Cardiac muscle cell (in vitro differentiated cells and primary cell): ENCODE measurements around the gene BOD1. TPM values are rescaled to one million over a fixed set of nuclear protein-coding genes. Genes with fewer than 3 reads are reported as not detected.

Experiments
- DNase-seq, 2 donors: peaks; one replicate each; pipeline versions ENCODE4 v3.0.0 to v3.0.0-alpha.2; 2010 to 2017; ENCODE audit warnings: low read depth in 1 of 2, low spot score in 1 of 2
- H3K27ac ChIP-seq: fragments of 200-600 bp; sonication (generic); 2 replicates; pipeline ENCODE4 v1.5.1; 2016
- H3K27me3 ChIP-seq: fragments of 200-600 bp; sonication (generic); 2 replicates; pipeline ENCODE4 v1.6.0; 2016; ENCODE audit warnings: control low read depth
- H3K36me3 ChIP-seq: fragments of 200-600 bp; sonication (generic); 2 replicates; pipeline ENCODE4 v1.5.1; 2016; ENCODE audit warnings: control low read depth
- H3K4me1 ChIP-seq: fragments of 200-600 bp; sonication (generic); 2 replicates; pipeline ENCODE4 v1.8.1; 2017; ENCODE audit warnings: low read depth, mild to moderate bottlenecking, mixed run types
- H3K4me3 ChIP-seq: fragments of 200-600 bp; sonication (generic); 2 replicates; pipeline ENCODE4 v1.5.1; 2016; ENCODE audit warnings: mild to moderate bottlenecking
- H3K9me3 ChIP-seq: fragments of 200-600 bp; sonication (generic); 2 replicates; pipeline ENCODE4 v1.5.1; 2017; ENCODE audit warnings: low read depth, mild to moderate bottlenecking, control low read depth
- polyA plus RNA-seq: library from polyadenylated mRNA; unstranded; fragments of >200 nt; fragmentation: Nextera tagmentation; extraction: Ambion mirVana; gene quantifications from 2 replicates; pipeline ENCODE4 v1.2.1, GENCODE V29; 2016
- total RNA-seq: library from RNA; depleted of rRNA; stranded (reverse); fragments of >200 nt; gene quantifications from 2 replicates; pipeline ENCODE4 v1.2.3, GENCODE V29; 2016
- TF ChIP-seq, protein P1 (sequence below): IDR thresholded peaks from 2 replicates; pipeline ENCODE4 v1.5.1; 2012; ENCODE audit warnings: low read depth, mild to moderate bottlenecking, low read length

BOD1 gene
- total and polyA plus RNA-seq, 2 experiments from 2014 or later: 80.5 to 94.9 TPM

GRCh38 chr5:173648308-173648866 lies 31.9 kb upstream of the BOD1 start:
- no peak for DNase-seq
- Histone ChIP-seq H3K27ac (no peak overlapping the region), H3K4me1 (peaks cover 11% of the 10 kb centered on the region), H3K27me3 (no peaks in the 10 kb centered on the region), H3K9me3 (no peaks in the 10 kb centered on the region), H3K36me3 (no peaks in the 10 kb centered on the region), H3K4me3 (no peak overlapping the region)
- TF ChIP-seq, protein P1, sequence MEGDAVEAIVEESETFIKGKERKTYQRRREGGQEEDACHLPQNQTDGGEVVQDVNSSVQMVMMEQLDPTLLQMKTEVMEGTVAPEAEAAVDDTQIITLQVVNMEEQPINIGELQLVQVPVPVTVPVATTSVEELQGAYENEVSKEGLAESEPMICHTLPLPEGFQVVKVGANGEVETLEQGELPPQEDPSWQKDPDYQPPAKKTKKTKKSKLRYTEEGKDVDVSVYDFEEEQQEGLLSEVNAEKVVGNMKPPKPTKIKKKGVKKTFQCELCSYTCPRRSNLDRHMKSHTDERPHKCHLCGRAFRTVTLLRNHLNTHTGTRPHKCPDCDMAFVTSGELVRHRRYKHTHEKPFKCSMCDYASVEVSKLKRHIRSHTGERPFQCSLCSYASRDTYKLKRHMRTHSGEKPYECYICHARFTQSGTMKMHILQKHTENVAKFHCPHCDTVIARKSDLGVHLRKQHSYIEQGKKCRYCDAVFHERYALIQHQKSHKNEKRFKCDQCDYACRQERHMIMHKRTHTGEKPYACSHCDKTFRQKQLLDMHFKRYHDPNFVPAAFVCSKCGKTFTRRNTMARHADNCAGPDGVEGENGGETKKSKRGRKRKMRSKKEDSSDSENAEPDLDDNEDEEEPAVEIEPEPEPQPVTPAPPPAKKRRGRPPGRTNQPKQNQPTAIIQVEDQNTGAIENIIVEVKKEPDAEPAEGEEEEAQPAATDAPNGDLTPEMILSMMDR: no peak

DNA sequence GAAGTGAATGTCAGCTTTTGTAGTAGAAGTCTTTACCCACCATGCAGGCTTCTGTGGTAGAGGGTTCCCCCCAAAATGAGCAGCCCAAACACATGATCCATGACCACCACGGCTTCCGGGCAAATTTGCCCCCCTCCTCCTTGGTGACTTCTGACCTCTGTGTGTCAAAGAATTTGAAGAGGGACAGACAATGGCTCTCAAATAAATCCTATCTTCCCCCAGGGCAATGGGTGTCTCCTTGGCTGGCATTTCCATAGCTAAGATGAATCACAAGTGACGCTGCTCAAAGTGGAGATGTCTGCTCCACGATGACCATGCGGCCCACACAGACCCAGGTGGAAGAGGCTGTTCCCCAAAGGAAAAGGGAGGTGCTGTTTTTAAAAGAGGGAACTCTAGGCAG lies 30.2 kb upstream of the BOD1 start:
- Histone ChIP-seq H3K4me1 (peaks cover 11% of the 10 kb centered on the region), H3K27ac (no peak overlapping the region), H3K36me3 (no peaks in the 10 kb centered on the region), H3K9me3 (no peaks in the 10 kb centered on the region), H3K27me3 (no peaks in the 10 kb centered on the region), H3K4me3 (no peak overlapping the region)
- DNase-seq: no peak
- TF ChIP-seq, protein P1: no peak

DNA sequence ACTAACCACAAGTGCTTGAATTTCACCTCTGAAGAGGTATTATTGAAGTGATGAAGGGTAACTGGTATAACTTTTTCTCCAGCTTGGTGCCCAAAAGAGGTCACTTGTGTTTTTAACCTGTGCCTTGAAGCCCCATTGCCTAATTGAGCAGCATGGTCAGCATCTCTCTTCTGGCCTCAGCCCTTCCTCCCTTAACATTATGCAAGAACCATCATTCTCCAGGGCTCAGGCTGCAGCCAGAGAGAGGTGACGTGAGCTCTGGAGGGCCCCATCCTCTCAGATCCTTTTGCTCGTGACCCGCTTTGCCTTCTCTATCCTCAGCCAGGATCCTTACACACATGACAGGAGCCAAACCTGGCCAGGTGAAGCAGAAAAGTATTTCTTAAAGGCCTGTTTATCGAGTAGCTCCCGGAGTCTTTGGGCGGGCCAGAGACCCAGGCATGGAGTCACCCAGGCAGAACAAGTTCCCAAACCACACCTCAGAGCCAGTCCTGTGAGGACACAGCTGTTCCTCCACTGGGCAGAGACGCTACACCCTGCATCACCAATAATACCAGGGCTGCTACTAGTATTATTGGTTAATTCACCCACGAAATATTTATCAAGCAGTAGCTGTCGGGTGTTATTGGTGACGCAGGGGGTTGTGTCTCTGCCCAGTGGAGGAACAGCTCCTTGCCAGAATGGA lies 29.6 kb upstream of the BOD1 start:
- TF ChIP-seq, protein P1: no peak
- DNase-seq: no peak
- H3K27me3 ChIP-seq: no peaks in the 10 kb centered on the region
- H3K27ac ChIP-seq: peak overlapping the region; percentile 61
- H3K36me3 ChIP-seq: no peaks in the 10 kb centered on the region
- peaks cover 11% of the 10 kb centered on the region for H3K4me1 ChIP-seq
- H3K4me3 ChIP-seq: no peak overlapping the region
- no peaks in the 10 kb centered on the region for H3K9me3 ChIP-seq

DNA sequence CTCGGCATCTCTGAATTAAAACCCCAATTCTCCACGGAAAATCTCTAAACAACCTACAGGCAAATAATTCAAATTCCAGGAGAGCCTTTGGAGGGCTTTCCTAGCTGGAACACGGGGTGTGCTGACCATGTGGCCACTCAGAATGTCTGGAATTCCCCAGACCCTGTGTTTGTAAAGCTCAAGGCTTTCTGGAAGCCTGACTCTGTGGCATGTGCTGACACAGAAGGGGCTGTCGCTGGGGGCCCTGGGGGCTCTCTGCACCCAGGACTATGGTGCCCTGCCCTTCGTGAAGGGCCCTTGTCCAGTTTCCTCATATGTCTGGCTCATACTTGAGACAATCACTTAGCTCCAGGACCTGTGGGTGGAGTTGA lies 29.0 kb upstream of the BOD1 start:
- no peaks in the 10 kb centered on the region for H3K36me3 ChIP-seq
- no peak overlapping the region for H3K4me3 ChIP-seq
- H3K9me3 ChIP-seq: no peaks in the 10 kb centered on the region
- DNase-seq: peak; percentile 63 to 73
- H3K27me3 ChIP-seq: no peaks in the 10 kb centered on the region
- H3K27ac ChIP-seq: peak overlapping the region; percentile 61
- TF ChIP-seq, protein P1: no peak
- peaks cover 11% of the 10 kb centered on the region for H3K4me1 ChIP-seq

GRCh38 chr5:173644673-173645436 lies 28.4 kb upstream of the BOD1 start:
- H3K27me3 ChIP-seq: no peaks in the 10 kb centered on the region
- H3K27ac ChIP-seq: peak overlapping the region; percentile 40
- DNase-seq: peak in 1 of 2 donors; percentile 25
- TF ChIP-seq, protein P1: no peak
- H3K4me3 ChIP-seq: no peak overlapping the region
- no peaks in the 10 kb centered on the region for H3K9me3 ChIP-seq
- H3K4me1 ChIP-seq: peaks cover 11% of the 10 kb centered on the region
- H3K36me3 ChIP-seq: no peaks in the 10 kb centered on the region
